Transverse colon (tissue), 4 donors: Measurements from ENCODE around the gene CHST11.

ENCODE experiments used
- EP300 ChIP-seq: sonication (generic); formaldehyde crosslinking; IDR thresholded peaks from one replicate; pipeline ENCODE4 v1.6.1; 2017; ENCODE audit warnings: antibody characterized with exemption, low read depth
- POLR2A ChIP-seq: fragments of 450-650 bp; IDR thresholded peaks from one replicate; pipeline ENCODE4 v1.6.1; 2016; ENCODE audit warnings: antibody characterized with exemption, mild to moderate bottlenecking, moderate library complexity
- POLR2AphosphoS5 ChIP-seq, 3 donors: sonication (generic); formaldehyde crosslinking; IDR thresholded peaks; one replicate each; pipeline ENCODE4 v1.6.1; 2016; ENCODE audit warnings: antibody characterized with exemption in 3 of 3
- TF ChIP-seq, protein P1 (sequence below), 5 experiments: fragments of 200-600 bp in 3 of 5; fragments of 450-650 bp in 2 of 5; sonication (generic) in 3 of 5; IDR thresholded peaks; 1 replicate in 2 of 5; 2 replicates in 3 of 5; pipeline ENCODE4 v1.5.1; 2016 to 2017; ENCODE audit warnings: antibody characterized with exemption in 5 of 5, inconsistent platforms in 3 of 5, mild to moderate bottlenecking in 2 of 5, moderate library complexity in 1 of 5

DNA sequence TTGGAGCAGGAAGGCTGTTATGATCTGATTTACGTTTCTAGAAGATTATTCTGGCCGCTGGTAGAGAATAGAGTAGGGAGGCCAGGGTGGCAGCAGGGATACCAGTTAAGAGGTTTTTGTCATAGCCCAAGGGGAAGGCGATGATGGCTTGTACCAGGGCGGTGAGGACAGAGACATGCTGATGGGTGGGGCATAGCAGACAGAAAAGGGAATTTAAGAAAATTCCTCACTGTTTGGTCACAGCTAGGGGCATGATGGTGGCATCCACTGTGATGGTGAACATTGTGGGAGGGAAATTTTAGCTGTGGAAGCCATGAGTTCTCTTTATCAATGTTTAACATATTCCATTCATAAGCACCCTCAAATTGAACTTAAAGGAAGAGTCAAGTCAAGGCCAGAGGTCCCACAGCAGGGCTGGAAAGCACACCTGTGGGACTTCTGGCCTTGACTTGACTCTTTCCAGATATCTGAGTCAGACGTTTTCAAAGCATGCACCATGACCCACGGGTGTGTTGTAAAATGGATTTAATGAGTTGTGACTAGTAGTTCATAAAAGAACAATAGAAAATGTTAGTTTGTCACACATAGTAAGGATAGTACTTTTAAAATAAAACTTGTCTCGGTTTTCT is 134.6 kb downstream of the CHST11 start:
- TF ChIP-seq, protein P1, sequence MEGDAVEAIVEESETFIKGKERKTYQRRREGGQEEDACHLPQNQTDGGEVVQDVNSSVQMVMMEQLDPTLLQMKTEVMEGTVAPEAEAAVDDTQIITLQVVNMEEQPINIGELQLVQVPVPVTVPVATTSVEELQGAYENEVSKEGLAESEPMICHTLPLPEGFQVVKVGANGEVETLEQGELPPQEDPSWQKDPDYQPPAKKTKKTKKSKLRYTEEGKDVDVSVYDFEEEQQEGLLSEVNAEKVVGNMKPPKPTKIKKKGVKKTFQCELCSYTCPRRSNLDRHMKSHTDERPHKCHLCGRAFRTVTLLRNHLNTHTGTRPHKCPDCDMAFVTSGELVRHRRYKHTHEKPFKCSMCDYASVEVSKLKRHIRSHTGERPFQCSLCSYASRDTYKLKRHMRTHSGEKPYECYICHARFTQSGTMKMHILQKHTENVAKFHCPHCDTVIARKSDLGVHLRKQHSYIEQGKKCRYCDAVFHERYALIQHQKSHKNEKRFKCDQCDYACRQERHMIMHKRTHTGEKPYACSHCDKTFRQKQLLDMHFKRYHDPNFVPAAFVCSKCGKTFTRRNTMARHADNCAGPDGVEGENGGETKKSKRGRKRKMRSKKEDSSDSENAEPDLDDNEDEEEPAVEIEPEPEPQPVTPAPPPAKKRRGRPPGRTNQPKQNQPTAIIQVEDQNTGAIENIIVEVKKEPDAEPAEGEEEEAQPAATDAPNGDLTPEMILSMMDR (IDR thresholded peaks at IDR 0.05): no peak
- TF ChIP-seq POLR2A: no peak
- TF ChIP-seq EP300: no peak
- TF ChIP-seq POLR2AphosphoS5 (IDR thresholded peaks at IDR 0.05): no peak
